Activated CD8-positive, alpha-beta memory T cell treated with anti-CD3 and anti-CD28 coated beads, Interleukin-2, amount 10 ng/mL, durations not matched to agents 7 days and 5 days (primary cell): Measurements from ENCODE around the gene ASGR2. TPM values are rescaled to one million over a fixed set of nuclear protein-coding genes. Genes with fewer than 3 reads are reported as not detected.

Experiments used
- ATAC-seq: fragments of 150-1000 bp; cut with Tn5 transposase; one replicate; pipeline ENCODE4 v1.10.0; 2021; ENCODE audit warnings: moderate library complexity
- CTCF ChIA-PET: fragments of 350-600 bp; sonication (Branson Sonifier 250); formaldehyde crosslinking; loops from one replicate; lab custom pipeline; 2021; ENCODE audit warnings: antibody characterized with exemption; lab: Charles Lee
- DNase-seq: peaks from one replicate; pipeline ENCODE4 v3.0.0-alpha.2; 2020
- H3K27ac Mint-ChIP-seq: one replicate; pipeline ENCODE4 v1.8.0; 2021; ENCODE audit warnings: mild to moderate bottlenecking, mixed read lengths
- H3K27me3 Mint-ChIP-seq: one replicate; pipeline ENCODE4 v1.8.0; 2021; ENCODE audit warnings: mixed read lengths
- H3K36me3 Mint-ChIP-seq: one replicate; pipeline ENCODE4 v1.8.0; 2021; ENCODE audit warnings: mild to moderate bottlenecking, mixed read lengths
- H3K4me1 Mint-ChIP-seq: one replicate; pipeline ENCODE4 v1.8.0; 2021; ENCODE audit warnings: mixed read lengths
- H3K4me3 Mint-ChIP-seq: one replicate; pipeline ENCODE4 v1.8.0; 2021; ENCODE audit warnings: mild to moderate bottlenecking, moderate library complexity, mixed read lengths
- H3K9me3 Mint-ChIP-seq: one replicate; pipeline ENCODE4 v1.8.0; 2022; ENCODE audit warnings: low read depth, mixed read lengths
- total RNA-seq, 2 experiments: library from RNA; stranded (reverse); gene quantifications; one replicate each; pipeline ENCODE4 v1.2.3, GENCODE V29; 2021

Gene ASGR2
- total RNA-seq, 2 experiments from 2014 or later: not detected

DNA sequence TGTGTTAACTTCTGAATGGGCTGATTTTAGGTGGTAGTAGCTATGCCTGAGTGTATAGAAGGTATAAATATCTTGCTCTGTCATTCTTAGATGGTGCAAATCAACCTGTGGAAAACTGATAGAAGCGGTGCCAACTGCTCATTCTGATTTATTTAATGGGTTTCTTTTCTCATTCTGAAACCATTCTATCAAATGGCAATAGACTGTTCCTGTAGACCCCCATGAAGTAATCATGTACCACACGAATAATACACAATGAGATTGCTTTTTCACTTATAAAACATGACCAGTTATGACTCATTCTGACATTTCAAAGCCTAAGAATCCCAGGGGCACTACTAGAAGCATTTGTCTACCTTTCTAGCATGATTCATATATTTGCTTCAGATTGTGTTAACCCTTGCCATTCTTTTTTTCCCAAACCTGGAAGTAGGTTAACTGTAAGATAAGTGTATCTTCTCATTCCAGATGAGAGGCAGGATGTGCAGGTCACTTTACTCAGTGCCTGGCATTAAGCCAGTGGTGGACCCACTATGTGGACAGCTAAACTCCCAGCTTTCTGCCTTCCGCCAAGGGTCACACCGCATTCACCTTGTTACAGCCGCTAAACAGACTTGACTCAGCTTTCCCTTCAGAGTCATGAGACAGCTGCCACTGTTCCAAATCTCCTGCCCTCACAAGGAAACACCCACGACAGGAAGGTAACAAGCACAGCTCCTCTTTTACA, 54.3 kb downstream of the ASGR2 start:
- DNase-seq (no peak), ATAC-seq (peak; percentile 16)
- CTCF ChIA-PET: interaction anchor here (1.3 kb wide), 1 partner anchor 72 kb away, joined by 3 read pairs; no protein-coding TSS in a partner anchor
- H3K9me3 Mint-ChIP-seq: no peaks in the 10 kb centered on the region
- peaks cover 10% of the 10 kb centered on the region for H3K27me3 Mint-ChIP-seq
- H3K27ac Mint-ChIP-seq: no peak overlapping the region
- H3K4me3 Mint-ChIP-seq: no peak overlapping the region
- H3K4me1 Mint-ChIP-seq: no peaks in the 10 kb centered on the region
- H3K36me3 Mint-ChIP-seq: no peaks in the 10 kb centered on the region

DNA sequence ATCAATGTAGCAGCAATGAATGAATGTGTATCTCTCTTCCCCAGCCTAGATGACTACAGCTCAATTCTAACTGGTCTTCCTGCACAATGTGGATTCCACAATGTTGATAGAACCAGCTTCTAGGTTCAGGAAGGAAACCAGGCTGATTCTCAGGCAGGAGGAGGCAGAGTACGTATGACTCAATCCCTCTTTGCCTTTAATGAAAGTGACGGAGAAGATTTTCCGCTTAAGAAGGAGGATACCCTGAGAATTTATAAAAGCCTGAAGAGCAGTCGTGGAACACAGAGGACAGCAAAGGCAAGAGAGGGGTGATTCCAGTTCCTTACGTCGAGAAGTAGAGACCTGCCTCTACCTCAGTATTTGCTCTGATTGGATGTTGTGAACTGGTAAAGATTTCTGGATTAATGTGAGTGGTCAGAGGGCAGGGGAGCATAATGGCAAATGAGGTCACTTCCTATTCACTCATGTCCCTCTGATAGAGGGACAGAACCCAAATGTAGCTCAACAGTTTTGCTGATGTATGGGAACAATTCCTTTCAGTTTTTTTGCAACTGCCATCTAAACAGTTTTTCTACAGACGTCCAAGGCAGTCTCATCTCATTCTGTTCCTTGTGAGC, 55.7 kb downstream of the ASGR2 start:
- Mint-ChIP-seq H3K4me3 (no peak overlapping the region), H3K9me3 (no peaks in the 10 kb centered on the region), H3K27ac (no peak overlapping the region), H3K4me1 (no peaks in the 10 kb centered on the region), H3K27me3 (peaks cover 10% of the 10 kb centered on the region), H3K36me3 (no peaks in the 10 kb centered on the region)
- CTCF ChIA-PET: interaction anchor here (0.7 to 1.3 kb wide), 3 partner anchors 13 to 74 kb away, joined by 3 read pairs; no protein-coding TSS in a partner anchor
- DNase-seq (no peak), ATAC-seq (no peak)

DNA sequence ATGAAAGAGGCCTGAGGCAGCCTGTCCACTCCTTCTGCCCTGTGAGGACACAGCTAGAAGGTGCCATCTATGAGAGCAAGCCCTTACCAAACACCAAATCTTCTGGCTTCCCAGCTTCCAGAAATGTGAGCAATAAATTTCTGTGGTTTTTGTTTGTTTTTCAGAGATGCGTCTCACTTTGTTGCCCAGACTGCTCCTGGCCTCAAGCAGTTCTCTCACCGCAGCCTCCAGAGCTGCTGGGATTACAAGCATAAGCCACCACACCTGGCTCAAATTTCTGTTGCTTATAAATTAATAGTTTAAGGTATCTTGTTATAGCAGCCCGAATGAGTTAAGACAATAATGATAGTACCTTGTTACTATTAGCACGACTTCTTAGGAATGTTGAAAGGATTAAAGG, 58.2 kb downstream of the ASGR2 start:
- Mint-ChIP-seq H3K4me1 (no peaks in the 10 kb centered on the region), H3K4me3 (no peak overlapping the region), H3K36me3 (no peaks in the 10 kb centered on the region), H3K27me3 (peaks cover 4% of the 10 kb centered on the region), H3K27ac (no peak overlapping the region), H3K9me3 (no peaks in the 10 kb centered on the region)
- CTCF ChIA-PET: interaction anchor here (1.3 to 3.8 kb wide), 3 partner anchors 10 to 81 kb away, joined by 3 to 14 read pairs (median 10); no protein-coding TSS in a partner anchor
- DNase-seq (no peak), ATAC-seq (no peak)

Other genes with a start within 250 kb of the ASGR2 start
- not detected for gene ALOX12, start 118.8 kb downstream of the ASGR2 start, total RNA-seq
- gene RNASEK, start 102.2 kb downstream of the ASGR2 start, total RNA-seq: 100 to 1,000 TPM; 121 to 205 TPM
- 1 to 10 TPM in 1 of 2 experiments, under 1 TPM in 1; 0.85 to 6.7 TPM for gene BCL6B, start 91.8 kb downstream of the ASGR2 start, total RNA-seq
- 10 to 100 TPM; 19.0 to 34.1 TPM for gene SLC16A13, start 78.8 kb downstream of the ASGR2 start, total RNA-seq
- gene SLC16A11, start 70.7 kb downstream of the ASGR2 start, total RNA-seq: 1 to 10 TPM; 1.2 to 1.3 TPM
- not detected for gene CLEC10A, start 34.6 kb downstream of the ASGR2 start, total RNA-seq
- gene ASGR1, start 64.5 kb upstream of the ASGR2 start, total RNA-seq: under 1 TPM; 0.35 to 0.38 TPM
- 1 to 10 TPM; 4.9 to 5.3 TPM for gene DLG4, start 105.0 kb upstream of the ASGR2 start, total RNA-seq
- gene ACADVL, start 105.1 kb upstream of the ASGR2 start, total RNA-seq: 100 to 1,000 TPM; 411 to 423 TPM
- gene DVL2, start 119.7 kb upstream of the ASGR2 start, total RNA-seq: 10 to 100 TPM; 52.7 to 62.0 TPM
- gene PHF23, start 124.6 kb upstream of the ASGR2 start, total RNA-seq: 10 to 100 TPM; 42.1 to 53.2 TPM
- gene GABARAP, start 127.6 kb upstream of the ASGR2 start, total RNA-seq: 100 to 1,000 TPM; 207 to 231 TPM
- 100 to 1,000 TPM; 162 to 192 TPM for gene CTDNEP1, start 136.9 kb upstream of the ASGR2 start, total RNA-seq
- gene ELP5, start 137.4 kb upstream of the ASGR2 start, total RNA-seq: 10 to 100 TPM; 56.5 to 70.4 TPM
- 1 to 10 TPM in 1 of 2 experiments, under 1 TPM in 1; 0.66 to 1.9 TPM for gene CLDN7, start 147.7 kb upstream of the ASGR2 start, total RNA-seq
- gene SLC2A4, start 166.9 kb upstream of the ASGR2 start, total RNA-seq: not detected
- 1 to 10 TPM in 1 of 2 experiments, under 1 TPM in 1; 0.35 to 1.4 TPM for gene YBX2, start 179.8 kb upstream of the ASGR2 start, total RNA-seq
- 100 to 1,000 TPM; 575 to 853 TPM for gene EIF5A, start 192.8 kb upstream of the ASGR2 start, total RNA-seq
- gene GPS2, start 200.5 kb upstream of the ASGR2 start, total RNA-seq: 10 to 100 TPM; 83.7 to 85.1 TPM
- 10 to 100 TPM; 43.7 to 44.8 TPM for gene NEURL4, start 214.5 kb upstream of the ASGR2 start, total RNA-seq
- 100 to 1,000 TPM; 594 to 712 TPM for gene ACAP1, start 221.7 kb upstream of the ASGR2 start, total RNA-seq
- 1 to 10 TPM; 6.0 to 6.1 TPM for gene KCTD11, start 237.3 kb upstream of the ASGR2 start, total RNA-seq
- gene TMEM95, start 240.3 kb upstream of the ASGR2 start, total RNA-seq: not detected